GM12878 (cell line): ENCODE measurements around the gene CRTC2. TPM values are rescaled to one million over a fixed set of nuclear protein-coding genes. Genes with fewer than 3 reads are reported as not detected.

Experiments
- BRCA1 ChIP-seq: IDR thresholded peaks from 2 replicates; pipeline ENCODE4 v1.6.1; 2011; ENCODE audit warnings: low read depth, low read length, improper control_type of control experiment
- CBFB ChIP-seq: IDR thresholded peaks from 2 replicates; pipeline ENCODE4 v1.6.1; 2016; ENCODE audit warnings: antibody characterized with exemption, low read depth
- ETV6 ChIP-seq, 2 experiments: fragments of 450-650 bp in 1 of 2; IDR thresholded peaks in 1 of 2; conservative IDR thresholded peaks in 1 of 2; 2 replicates each; pipeline ENCODE4 v1.6.1; 2014; ENCODE audit warnings: antibody characterized with exemption in 1 of 2, borderline replicate concordance in 1 of 2, low read depth in 1 of 2, mild to moderate bottlenecking in 1 of 2, moderate library complexity in 1 of 2
- FOS ChIP-seq: IDR thresholded peaks from 3 replicates; pipeline ENCODE4 v1.6.1; 2011; ENCODE audit warnings: borderline replicate concordance; ENCODE audit not compliant: insufficient read length; ENCODE audit errors: extremely low read depth
- FOXK2 ChIP-seq: fragments of 450-650 bp; IDR thresholded peaks from 2 replicates; pipeline ENCODE4 v1.6.1; 2017; ENCODE audit warnings: mild to moderate bottlenecking, moderate library complexity
- HCFC1 ChIP-seq: fragments of 150-350 bp; IDR thresholded peaks from 2 replicates; pipeline ENCODE4 v1.6.1; 2014; ENCODE audit warnings: low read length
- IKZF1 ChIP-seq: fragments of 450-650 bp; conservative IDR thresholded peaks from 2 replicates; pipeline ENCODE4 v1.6.1; 2017; ENCODE audit warnings: antibody characterized with exemption, mild to moderate bottlenecking
- IKZF2 ChIP-seq, 2 experiments: fragments of 450-650 bp; IDR thresholded peaks; 2 replicates each; pipeline ENCODE4 v1.6.1; 2017; ENCODE audit warnings: mild to moderate bottlenecking in 2 of 2, moderate library complexity in 2 of 2
- KDM1A ChIP-seq: fragments of 200-600 bp; sonication (generic); IDR thresholded peaks from 2 replicates; pipeline ENCODE4 v1.6.1; 2016; ENCODE audit warnings: borderline replicate concordance
- MEF2A ChIP-seq: IDR thresholded peaks from 2 replicates; pipeline ENCODE4 v1.6.1; 2011; ENCODE audit warnings: low read depth, mild to moderate bottlenecking, low read length, moderate library complexity; ENCODE audit not compliant: insufficient read depth
- MYC ChIP-seq: IDR thresholded peaks from 2 replicates; pipeline ENCODE4 v1.6.1; 2011; ENCODE audit warnings: mild to moderate bottlenecking, low read length, moderate library complexity, inconsistent platforms; ENCODE audit not compliant: insufficient read depth, insufficient replicate concordance, insufficient read length, severe bottlenecking
- POLR2A ChIP-seq: IDR thresholded peaks from 2 replicates; pipeline ENCODE4 v1.6.1; 2011; ENCODE audit warnings: low read depth, mild to moderate bottlenecking, low read length
- POU2F2 ChIP-seq: IDR thresholded peaks from 3 replicates; pipeline ENCODE4 v1.6.1; 2011; ENCODE audit warnings: low read depth, mild to moderate bottlenecking, low read length, borderline replicate concordance
- RB1 ChIP-seq: fragments of 450-650 bp; formaldehyde crosslinking; IDR thresholded peaks from 2 replicates; pipeline ENCODE4 v1.6.1; 2017; ENCODE audit warnings: mild to moderate bottlenecking, borderline replicate concordance
- SIX5 ChIP-seq: IDR thresholded peaks from 2 replicates; pipeline ENCODE4 v1.6.1; 2011; ENCODE audit warnings: mild to moderate bottlenecking, low read depth, low read length, moderate library complexity; ENCODE audit not compliant: severe bottlenecking
- TCF3 ChIP-seq: IDR thresholded peaks from 2 replicates; pipeline ENCODE4 v1.6.1; 2012; ENCODE audit warnings: low read depth, mild to moderate bottlenecking, low read length, borderline replicate concordance; ENCODE audit not compliant: insufficient read depth
- ZNF207 ChIP-seq: fragments of 450-650 bp; IDR thresholded peaks from 2 replicates; pipeline ENCODE4 v1.6.1; 2014; ENCODE audit warnings: antibody characterized with exemption, mild to moderate bottlenecking, borderline replicate concordance
- ZNF384 ChIP-seq: IDR thresholded peaks from 2 replicates; pipeline ENCODE4 v1.6.1; 2012; ENCODE audit warnings: low read depth, mild to moderate bottlenecking, low read length, improper control_type of control experiment, borderline replicate concordance
- polyA plus RNA-seq, 11 experiments: library from polyadenylated mRNA; depleted of rRNA in 4 of 11; unstranded in 6 of 11; stranded (reverse) in 5 of 11; fragments of >200 nt; fragmentation: Nextera tagmentation in 4 of 11; fragmentation: Illumina TruSeq in 1 of 11; extraction: Ambion mirVana in 4 of 11; extraction: Trizol in 1 of 11; gene quantifications; 1 replicate in 1 of 11; 2 replicates in 10 of 11; pipeline versions ENCODE4 v1.2.1 to v1.2.3, GENCODE V29; 2011 to 2016; ENCODE audit warnings: inconsistent platforms in 2 of 11, missing spikeins in 2 of 11, low read depth in 1 of 11
- total RNA-seq, 4 experiments: library from RNA; depleted of rRNA in 3 of 4; stranded (reverse); fragments of >200 nt in 3 of 4; fragmentation: Illumina TruSeq in 1 of 4; extraction: Trizol in 1 of 4; gene quantifications; 2 replicates each; pipeline versions ENCODE4 v1.2.1 to v1.2.3, GENCODE V29; 2013 to 2021
- TF ChIP-seq, protein P1 (sequence below): fragments of 450-650 bp; IDR thresholded peaks from 2 replicates; pipeline ENCODE4 v1.6.1; 2017; ENCODE audit warnings: mild to moderate bottlenecking, moderate library complexity
- TF ChIP-seq, protein P2 (sequence below): IDR thresholded peaks from 2 replicates; pipeline ENCODE4 v1.6.1; 2011; ENCODE audit warnings: mild to moderate bottlenecking, low read depth, low read length, moderate library complexity; ENCODE audit not compliant: insufficient replicate concordance
- TF ChIP-seq, protein P3 (sequence below): IDR thresholded peaks from 2 replicates; pipeline ENCODE4 v1.6.1; 2012; ENCODE audit warnings: low read depth, low read length, improper control_type of control experiment
- TF ChIP-seq, protein P4 (sequence below): fragments of 450-650 bp; IDR thresholded peaks from 2 replicates; pipeline ENCODE4 v1.6.1; 2018; ENCODE audit warnings: borderline replicate concordance, mild to moderate bottlenecking; ENCODE audit not compliant: partially characterized antibody

The CRTC2 gene
- total and polyA plus RNA-seq, 10 of the 15 experiments (the other 5 are each of a cell fraction or from before 2014, with no cell fraction given) = 5.1 to 57.9 (median 32.7) TPM

DNA sequence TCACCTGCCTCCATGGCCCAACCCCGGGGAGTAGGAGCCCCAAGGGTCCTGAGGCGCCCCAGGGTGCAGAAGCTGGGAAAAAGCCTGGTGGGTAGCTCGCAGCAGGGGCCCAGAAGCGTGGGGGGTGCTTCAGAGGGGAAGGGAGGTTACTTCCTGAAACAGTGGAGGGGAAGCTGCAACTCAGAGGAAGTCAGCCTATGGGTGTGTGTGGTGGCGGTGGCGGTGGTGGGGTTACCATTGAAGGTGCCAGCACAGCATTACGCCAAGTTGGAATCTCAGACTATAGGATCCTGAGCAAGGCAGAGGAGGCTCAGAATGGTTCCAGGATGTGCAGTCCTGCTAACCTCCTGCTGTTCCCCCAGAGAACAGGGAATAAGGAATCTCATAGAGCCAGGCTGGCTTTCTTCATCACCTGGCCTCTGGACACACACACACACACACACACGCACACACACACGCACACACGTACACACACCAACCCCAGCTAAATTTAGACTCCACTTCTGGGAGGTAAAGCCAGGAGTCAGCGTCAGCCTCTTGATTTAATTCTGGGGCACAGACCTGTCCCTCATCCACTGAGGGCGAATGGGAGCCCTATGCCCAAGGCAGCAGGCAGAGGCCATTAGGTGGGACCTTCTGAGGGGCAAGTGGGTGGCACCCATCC is 13.1 kb downstream of the CRTC2 start (continued):
- TF ChIP-seq BRCA1 = no peak
- TF ChIP-seq, protein P1, sequence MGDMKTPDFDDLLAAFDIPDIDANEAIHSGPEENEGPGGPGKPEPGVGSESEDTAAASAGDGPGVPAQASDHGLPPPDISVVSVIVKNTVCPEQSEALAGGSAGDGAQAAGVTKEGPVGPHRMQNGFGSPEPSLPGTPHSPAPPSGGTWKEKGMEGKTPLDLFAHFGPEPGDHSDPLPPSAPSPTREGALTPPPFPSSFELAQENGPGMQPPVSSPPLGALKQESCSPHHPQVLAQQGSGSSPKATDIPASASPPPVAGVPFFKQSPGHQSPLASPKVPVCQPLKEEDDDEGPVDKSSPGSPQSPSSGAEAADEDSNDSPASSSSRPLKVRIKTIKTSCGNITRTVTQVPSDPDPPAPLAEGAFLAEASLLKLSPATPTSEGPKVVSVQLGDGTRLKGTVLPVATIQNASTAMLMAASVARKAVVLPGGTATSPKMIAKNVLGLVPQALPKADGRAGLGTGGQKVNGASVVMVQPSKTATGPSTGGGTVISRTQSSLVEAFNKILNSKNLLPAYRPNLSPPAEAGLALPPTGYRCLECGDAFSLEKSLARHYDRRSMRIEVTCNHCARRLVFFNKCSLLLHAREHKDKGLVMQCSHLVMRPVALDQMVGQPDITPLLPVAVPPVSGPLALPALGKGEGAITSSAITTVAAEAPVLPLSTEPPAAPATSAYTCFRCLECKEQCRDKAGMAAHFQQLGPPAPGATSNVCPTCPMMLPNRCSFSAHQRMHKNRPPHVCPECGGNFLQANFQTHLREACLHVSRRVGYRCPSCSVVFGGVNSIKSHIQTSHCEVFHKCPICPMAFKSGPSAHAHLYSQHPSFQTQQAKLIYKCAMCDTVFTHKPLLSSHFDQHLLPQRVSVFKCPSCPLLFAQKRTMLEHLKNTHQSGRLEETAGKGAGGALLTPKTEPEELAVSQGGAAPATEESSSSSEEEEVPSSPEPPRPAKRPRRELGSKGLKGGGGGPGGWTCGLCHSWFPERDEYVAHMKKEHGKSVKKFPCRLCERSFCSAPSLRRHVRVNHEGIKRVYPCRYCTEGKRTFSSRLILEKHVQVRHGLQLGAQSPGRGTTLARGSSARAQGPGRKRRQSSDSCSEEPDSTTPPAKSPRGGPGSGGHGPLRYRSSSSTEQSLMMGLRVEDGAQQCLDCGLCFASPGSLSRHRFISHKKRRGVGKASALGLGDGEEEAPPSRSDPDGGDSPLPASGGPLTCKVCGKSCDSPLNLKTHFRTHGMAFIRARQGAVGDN = no peak
- TF ChIP-seq FOXK2 = no peak
- no peak for TF ChIP-seq TCF3
- TF ChIP-seq IKZF1 = 0 out of 2 replicates have a peak, but pooled peaks have one; percentile 5
- TF ChIP-seq ETV6 (conservative IDR thresholded peaks at IDR 0.05 in 1 of 2, IDR thresholded peaks at IDR 0.05 in 1 of 2; ENCODE audit: borderline replicate concordance in 1 of 2, low read depth in 1 of 2) = peak in 1 of 2 experiments; percentile 88; a peak in 2 of 4 replicates
- TF ChIP-seq, protein P2, sequence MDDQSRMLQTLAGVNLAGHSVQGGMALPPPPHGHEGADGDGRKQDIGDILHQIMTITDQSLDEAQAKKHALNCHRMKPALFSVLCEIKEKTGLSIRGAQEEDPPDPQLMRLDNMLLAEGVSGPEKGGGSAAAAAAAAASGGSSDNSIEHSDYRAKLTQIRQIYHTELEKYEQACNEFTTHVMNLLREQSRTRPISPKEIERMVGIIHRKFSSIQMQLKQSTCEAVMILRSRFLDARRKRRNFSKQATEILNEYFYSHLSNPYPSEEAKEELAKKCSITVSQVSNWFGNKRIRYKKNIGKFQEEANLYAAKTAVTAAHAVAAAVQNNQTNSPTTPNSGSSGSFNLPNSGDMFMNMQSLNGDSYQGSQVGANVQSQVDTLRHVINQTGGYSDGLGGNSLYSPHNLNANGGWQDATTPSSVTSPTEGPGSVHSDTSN = no peak
- no peak for TF ChIP-seq ZNF384
- no peak for TF ChIP-seq FOS
- TF ChIP-seq IKZF2 (IDR thresholded peaks at IDR 0.05) = no peak; a peak in 1 of 4 replicates
- no peak for TF ChIP-seq HCFC1
- no peak for TF ChIP-seq MYC
- 0 out of 3 replicates have a peak, but pooled peaks have one; percentile 53 for TF ChIP-seq POU2F2
- TF ChIP-seq POLR2A = peak; percentile 59; the same call in 1 of the 2 replicates
- no peak for TF ChIP-seq SIX5
- no peak for TF ChIP-seq RB1
- 0 out of 2 replicates have a peak, but pooled peaks have one; percentile 14 for TF ChIP-seq CBFB
- TF ChIP-seq, protein P3, sequence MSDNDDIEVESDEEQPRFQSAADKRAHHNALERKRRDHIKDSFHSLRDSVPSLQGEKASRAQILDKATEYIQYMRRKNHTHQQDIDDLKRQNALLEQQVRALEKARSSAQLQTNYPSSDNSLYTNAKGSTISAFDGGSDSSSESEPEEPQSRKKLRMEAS = no peak
- TF ChIP-seq, protein P4, sequence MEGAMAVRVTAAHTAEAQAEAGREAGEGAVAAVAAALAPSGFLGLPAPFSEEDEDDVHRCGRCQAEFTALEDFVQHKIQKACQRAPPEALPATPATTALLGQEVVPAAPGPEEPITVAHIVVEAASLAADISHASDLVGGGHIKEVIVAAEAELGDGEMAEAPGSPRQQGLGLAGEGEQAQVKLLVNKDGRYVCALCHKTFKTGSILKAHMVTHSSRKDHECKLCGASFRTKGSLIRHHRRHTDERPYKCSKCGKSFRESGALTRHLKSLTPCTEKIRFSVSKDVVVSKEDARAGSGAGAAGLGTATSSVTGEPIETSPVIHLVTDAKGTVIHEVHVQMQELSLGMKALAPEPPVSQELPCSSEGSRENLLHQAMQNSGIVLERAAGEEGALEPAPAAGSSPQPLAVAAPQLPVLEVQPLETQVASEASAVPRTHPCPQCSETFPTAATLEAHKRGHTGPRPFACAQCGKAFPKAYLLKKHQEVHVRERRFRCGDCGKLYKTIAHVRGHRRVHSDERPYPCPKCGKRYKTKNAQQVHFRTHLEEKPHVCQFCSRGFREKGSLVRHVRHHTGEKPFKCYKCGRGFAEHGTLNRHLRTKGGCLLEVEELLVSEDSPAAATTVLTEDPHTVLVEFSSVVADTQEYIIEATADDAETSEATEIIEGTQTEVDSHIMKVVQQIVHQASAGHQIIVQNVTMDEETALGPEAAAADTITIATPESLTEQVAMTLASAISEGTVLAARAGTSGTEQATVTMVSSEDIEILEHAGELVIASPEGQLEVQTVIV = no peak
- TF ChIP-seq MEF2A = no peak
- no peak for TF ChIP-seq ZNF207
- no peak for TF ChIP-seq KDM1A
